SHP77 (cell line): ENCODE results near the gene KLHDC3.

ENCODE experiments used
- DNase-seq, 2 experiments: peaks; one replicate each; lab custom pipeline; 2025; lab: John Stamatoyannopoulos, UW

Gene KLHDC3

GRCh38 chr6:43058531-43058930, 44.5 kb downstream of the KLHDC3 start:
- no peak for DNase-seq

DNA sequence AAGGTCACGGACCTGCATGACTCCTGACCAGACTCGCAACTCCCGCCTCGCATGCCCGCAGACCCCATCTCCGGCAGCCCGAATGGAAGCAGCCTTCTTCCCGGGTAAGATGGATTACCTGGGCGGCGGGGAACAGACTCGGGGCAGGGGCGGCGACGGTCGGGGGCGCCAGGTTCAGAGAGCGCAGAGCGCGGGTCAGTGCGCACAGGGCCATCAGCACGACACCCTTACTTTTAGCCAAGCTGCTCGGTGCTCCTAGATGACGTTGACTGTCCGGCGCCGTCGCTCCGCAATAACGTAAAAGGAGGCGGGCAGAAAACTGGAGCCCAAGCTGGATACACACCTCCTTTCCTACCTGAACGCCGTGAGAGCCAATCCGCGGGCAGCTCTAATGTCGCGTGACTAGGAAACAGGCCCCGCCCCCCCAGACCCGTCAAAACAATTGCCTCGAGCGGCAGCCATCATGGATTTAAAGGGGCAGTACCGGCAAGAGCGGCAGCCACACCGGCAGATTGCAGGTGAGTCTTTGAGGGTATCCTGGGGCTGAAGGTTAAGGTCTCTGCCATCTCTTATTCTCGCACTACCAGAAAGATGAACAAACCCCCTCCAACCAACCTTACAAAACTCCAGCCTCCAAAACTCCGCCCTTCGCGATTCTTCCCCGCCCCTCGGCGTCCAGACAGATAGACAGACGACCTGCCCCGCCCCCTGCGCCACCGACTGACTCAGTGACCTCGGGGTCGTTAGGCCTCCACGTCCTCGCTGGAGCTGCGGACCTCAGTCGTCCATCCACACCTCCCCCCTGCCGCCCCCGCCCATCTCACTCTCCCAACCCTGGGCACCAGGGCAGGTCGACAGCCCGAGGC, 45.4 kb downstream of the KLHDC3 start, which contains the start of the genes KLC4 and MRPL2:
KLC4 (plus strand) TSS at position 464 of the 866 bp plus-strand sequence. CDS start 1,705 bp downstream, outside the sequence.
MRPL2 (minus strand) TSS at position 267 of the 866 bp plus-strand sequence; CDS start at position 214, 53 bp downstream.
- DNase-seq: peak; percentile 97 to 99

DNA sequence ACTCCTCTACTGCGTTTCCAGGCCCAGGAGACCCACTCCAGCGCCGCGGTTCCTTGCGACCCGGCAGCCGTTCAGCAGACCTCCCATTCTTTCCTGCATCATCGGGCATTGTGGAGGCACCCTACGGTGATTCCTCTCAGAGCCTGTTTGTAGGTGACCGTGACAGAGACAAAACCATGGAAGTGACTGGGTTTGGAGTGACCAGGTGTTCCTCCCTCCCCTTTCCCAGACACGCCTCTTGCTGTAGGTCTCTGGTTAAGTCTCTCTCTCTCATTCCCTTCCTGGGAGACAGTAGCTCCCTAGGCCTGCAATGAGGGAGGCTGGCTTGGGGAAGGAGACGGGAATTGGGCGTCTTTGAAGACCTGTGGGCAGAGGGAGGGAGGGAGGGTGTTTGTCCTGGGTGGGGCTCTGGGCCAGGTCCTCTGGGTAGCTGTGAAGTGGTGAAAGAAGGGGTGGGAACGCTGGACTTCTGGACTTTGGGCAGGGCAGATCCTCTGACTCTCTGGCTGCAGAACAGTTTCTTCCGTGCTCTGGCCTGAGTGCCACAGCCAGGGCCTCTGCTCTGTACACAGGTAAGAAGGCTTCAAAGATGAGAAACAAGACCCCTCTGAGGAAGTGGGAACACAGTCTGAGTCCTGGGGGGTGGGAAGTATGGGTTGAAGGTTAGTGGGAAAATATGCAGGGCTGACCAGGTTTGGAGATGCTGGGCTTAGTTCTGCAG, 46.1 kb downstream of the KLHDC3 start:
- DNase-seq: peak in 1 of 2 experiments; percentile 12

GRCh38 chr6:43060755-43061633, 46.9 kb downstream of the KLHDC3 start:
- no peak for DNase-seq

DNA sequence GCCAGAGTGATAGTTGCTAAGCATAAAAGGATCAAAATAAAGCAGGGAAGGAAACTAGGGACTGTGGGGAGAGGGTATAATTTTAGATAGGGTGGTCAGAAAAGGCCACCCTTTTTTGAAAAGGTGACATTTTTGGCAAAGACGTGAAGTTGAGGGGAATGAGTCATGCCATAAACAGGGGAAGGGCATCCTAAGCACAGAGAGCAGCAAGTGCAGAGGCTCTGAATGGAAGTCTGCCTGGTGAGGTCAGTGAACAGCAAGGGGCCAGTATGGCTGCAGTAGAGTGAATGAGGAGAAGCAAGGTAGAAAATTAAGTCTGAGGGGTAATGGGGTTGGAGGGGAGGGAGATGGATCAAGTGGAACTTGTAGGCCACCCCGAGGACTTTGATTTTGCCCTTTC, 47.8 kb downstream of the KLHDC3 start:
- DNase-seq: no peak

DNA sequence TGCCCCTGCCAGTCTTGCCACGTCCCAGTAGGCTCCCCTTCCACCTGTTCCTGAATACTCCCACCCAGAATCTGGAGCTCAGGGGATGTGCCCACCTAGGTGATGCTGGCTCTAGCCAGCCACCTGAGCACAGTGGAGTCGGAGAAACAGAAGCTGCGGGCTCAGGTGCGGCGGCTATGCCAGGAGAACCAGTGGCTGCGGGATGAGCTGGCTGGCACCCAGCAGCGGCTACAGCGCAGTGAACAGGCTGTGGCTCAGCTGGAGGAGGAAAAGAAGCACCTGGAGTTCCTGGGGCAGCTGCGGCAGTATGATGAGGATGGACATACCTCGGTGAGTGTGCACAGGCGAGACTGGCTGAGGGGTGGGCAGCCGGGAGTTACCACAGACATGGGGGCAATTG, 48.8 kb downstream of the KLHDC3 start:
- no peak for DNase-seq

DNA sequence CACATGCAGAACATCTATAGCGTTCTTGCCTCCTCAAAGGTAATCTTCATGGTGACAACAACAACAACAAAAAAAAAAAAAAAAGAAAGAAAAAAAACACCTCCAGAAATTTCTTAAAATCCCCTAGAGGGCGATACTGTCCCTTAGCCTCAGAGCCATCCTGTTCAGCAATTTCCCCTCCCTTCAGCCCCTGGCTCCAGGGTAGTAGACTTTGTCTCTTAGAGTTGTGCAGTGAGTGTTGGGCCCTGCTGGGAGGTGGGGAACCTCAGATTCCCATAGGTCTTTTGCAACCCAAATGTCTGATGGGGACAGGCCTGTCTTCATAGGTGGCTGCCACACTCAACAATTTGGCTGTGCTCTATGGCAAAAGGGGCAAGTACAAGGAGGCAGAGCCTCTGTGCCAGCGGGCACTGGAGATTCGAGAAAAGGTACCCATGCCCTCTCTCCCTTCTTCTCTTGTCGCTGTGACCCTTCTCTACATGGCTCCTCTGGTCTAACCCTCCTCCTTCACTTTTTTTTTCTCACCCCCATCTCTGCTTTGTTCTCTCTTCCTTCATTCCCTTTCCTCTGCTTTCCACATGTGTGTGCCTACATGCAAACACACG, 56.1 kb downstream of the KLHDC3 start:
- peak in 1 of 2 experiments; percentile 45 for DNase-seq
